ENCODE results near the gene TTC12. TPM values are rescaled to one million over a fixed set of nuclear protein-coding genes. Genes with fewer than 3 reads are reported as not detected.

TTC12 gene
- total RNA-seq, 1 experiment from 2014 or later = 9.1 TPM

GRCh38 chr11:113373981-113374560 lies 59.7 kb downstream of the TTC12 start:
- no peak for DNase-seq (ENCODE audit: low spot score)

GRCh38 chr11:113375402-113375801 lies 61.0 kb downstream of the TTC12 start:
- no peak for DNase-seq (ENCODE audit: low spot score)

GRCh38 chr11:113376156-113376555 lies 61.8 kb downstream of the TTC12 start:
- DNase-seq (ENCODE audit: low spot score) = no peak

GRCh38 chr11:113377681-113378412 lies 63.5 kb downstream of the TTC12 start:
- DNase-seq (ENCODE audit: low spot score) = no peak

GRCh38 chr11:113378692-113379091 lies 64.3 kb downstream of the TTC12 start:
- no peak for DNase-seq (ENCODE audit: low spot score)

GRCh38 chr11:113382121-113382520 lies 67.7 kb downstream of the TTC12 start:
- no peak for DNase-seq (ENCODE audit: low spot score)

- DNase-seq (ENCODE audit: low spot score) = peak; percentile 62
Observed at GRCh38 chr11:113384551-113384950, 70.2 kb downstream of the TTC12 start.

GRCh38 chr11:113385749-113386148 lies 71.4 kb downstream of the TTC12 start:
- no peak for DNase-seq (ENCODE audit: low spot score)

- DNase-seq (ENCODE audit: low spot score) = no peak
Observed at GRCh38 chr11:113386866-113387265, 72.5 kb downstream of the TTC12 start.

GRCh38 chr11:113387605-113388211 lies 73.3 kb downstream of the TTC12 start, which contains the start of gene ANKK1:
Gene ANKK1, plus strand, starts transcription at chr11:113387779. Its CDS starts 106 bp downstream, at chr11:113387885.
- DNase-seq (ENCODE audit: low spot score) = no peak

GRCh38 chr11:113389272-113389671 lies 74.9 kb downstream of the TTC12 start:
- no peak for DNase-seq (ENCODE audit: low spot score)

GRCh38 chr11:113392236-113392921 lies 78.0 kb downstream of the TTC12 start:
- DNase-seq (ENCODE audit: low spot score) = no peak

GRCh38 chr11:113393501-113393985 lies 79.2 kb downstream of the TTC12 start:
- no peak for DNase-seq (ENCODE audit: low spot score)

GRCh38 chr11:113394919-113395318 lies 80.5 kb downstream of the TTC12 start:
- no peak for DNase-seq (ENCODE audit: low spot score)

- no peak for DNase-seq (ENCODE audit: low spot score)
Observed at GRCh38 chr11:113395782-113396336, 81.5 kb downstream of the TTC12 start.

- no peak for DNase-seq (ENCODE audit: low spot score)
Observed at GRCh38 chr11:113396690-113397089, 82.3 kb downstream of the TTC12 start.

- DNase-seq (ENCODE audit: low spot score) = no peak
Observed at GRCh38 chr11:113397212-113397611, 82.8 kb downstream of the TTC12 start.

GRCh38 chr11:113397821-113398220 lies 83.4 kb downstream of the TTC12 start:
- no peak for DNase-seq (ENCODE audit: low spot score)

- DNase-seq (ENCODE audit: low spot score) = no peak
Observed at GRCh38 chr11:113398669-113399430, 84.5 kb downstream of the TTC12 start.

GRCh38 chr11:113400631-113401230 lies 86.3 kb downstream of the TTC12 start:
- no peak for DNase-seq (ENCODE audit: low spot score)

GRCh38 chr11:113401718-113402117 lies 87.3 kb downstream of the TTC12 start:
- peak; percentile 81 for DNase-seq (ENCODE audit: low spot score)

Measured in A172 (cell line).